Vagina (tissue), 2 donors: Measurements from ENCODE around the gene PAPPA.

ENCODE experiments used
- CTCF ChIP-seq, 3 experiments: fragments of 450-650 bp in 2 of 3; fragments of 200-600 bp in 1 of 3; sonication (generic) in 1 of 3; IDR thresholded peaks; one replicate each; pipeline ENCODE4 v1.5.1; 2017 to 2019; ENCODE audit warnings: antibody characterized with exemption in 3 of 3, mild to moderate bottlenecking in 2 of 3, moderate library complexity in 2 of 3
- POLR2A ChIP-seq, 2 donors: fragments of 450-650 bp; IDR thresholded peaks; one replicate each; pipeline ENCODE4 v1.6.1; 2017; ENCODE audit warnings: antibody characterized with exemption in 2 of 2, mild to moderate bottlenecking in 2 of 2, moderate library complexity in 2 of 2
- POLR2AphosphoS5 ChIP-seq, 2 donors: sonication (generic); formaldehyde crosslinking; IDR thresholded peaks; one replicate each; pipeline ENCODE4 v1.9.0; 2017; ENCODE audit warnings: antibody characterized with exemption in 2 of 2, mild to moderate bottlenecking in 2 of 2, low read depth in 1 of 2; ENCODE audit not compliant: insufficient read depth in 1 of 2

DNA sequence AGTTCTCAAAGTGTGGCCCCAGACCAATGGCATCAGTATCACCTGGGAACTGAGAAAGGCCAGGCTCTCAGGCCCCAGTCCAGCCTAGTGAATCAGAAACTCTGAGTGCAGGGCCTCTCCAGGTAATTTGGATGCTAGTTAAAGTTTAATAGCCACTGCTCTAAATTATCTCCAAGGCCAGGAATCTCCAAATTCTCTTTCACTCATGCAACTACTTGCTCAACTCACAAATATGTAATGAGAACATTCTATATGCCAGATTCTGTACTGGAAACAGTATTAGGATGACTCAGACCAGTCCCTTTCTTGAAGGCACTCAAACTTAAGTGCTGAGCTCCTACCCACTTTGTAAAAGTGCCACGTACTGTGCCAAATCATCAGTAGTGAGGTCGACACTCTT lies 84.6 kb downstream of the PAPPA start:
- TF ChIP-seq CTCF (IDR thresholded peaks at IDR 0.05), result no peak
- TF ChIP-seq POLR2A (IDR thresholded peaks at IDR 0.05), result no peak
- no peak for TF ChIP-seq POLR2AphosphoS5 (IDR thresholded peaks at IDR 0.05; ENCODE audit: insufficient read depth in 1 of 2, low read depth in 1 of 2)
